Measurements from ENCODE around the gene GRIFIN.

Gene GRIFIN

GRCh38 chr7:2432910-2433712 lies 43.1 kb downstream of the GRIFIN start:
- DNase-seq (ENCODE audit: low spot score), result no peak

- no peak for DNase-seq (ENCODE audit: low spot score)
These were observed 44.8 kb downstream of the GRIFIN start for GRCh38 chr7:2431260-2431867.

- no peak for DNase-seq (ENCODE audit: low spot score)
These were observed 50.4 kb downstream of the GRIFIN start for GRCh38 chr7:2425749-2426148.

All from globus pallidus (tissue), 1 donor.